ENCODE results near the gene WDCP.
"Not testable (repeated sequence)": the region's sequence is repeated elsewhere in the genome, so short reads cannot be mapped to it uniquely, and the experiment has no call there.

WDCP gene

GRCh38 chr2:24021122-24021998 lies 25.8 kb downstream of the WDCP start:
- no peak for DNase-seq

- DNase-seq: no peak
Observed at GRCh38 chr2:24020244-24020643, 26.9 kb downstream of the WDCP start.

DNA sequence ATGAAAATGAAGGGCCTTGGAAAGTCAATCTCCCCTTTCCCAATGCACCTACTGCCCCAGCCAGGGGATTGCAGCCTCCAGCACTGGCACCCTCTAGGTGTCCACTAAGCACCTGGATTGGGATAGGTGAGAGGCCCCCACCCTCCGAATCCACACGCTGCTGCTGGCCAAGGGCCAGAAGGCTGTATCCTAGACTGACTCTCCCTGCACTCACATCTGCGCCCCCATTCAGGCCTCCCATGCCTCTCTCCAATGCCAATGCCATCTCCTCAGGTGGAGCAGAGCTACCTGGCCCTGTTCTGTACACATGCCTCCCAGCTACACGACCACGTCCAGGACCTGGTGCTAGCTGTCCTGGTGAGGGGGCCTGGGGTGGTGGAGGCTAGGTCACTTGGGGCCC lies 27.5 kb downstream of the WDCP start:
- DNase-seq: no peak

DNA sequence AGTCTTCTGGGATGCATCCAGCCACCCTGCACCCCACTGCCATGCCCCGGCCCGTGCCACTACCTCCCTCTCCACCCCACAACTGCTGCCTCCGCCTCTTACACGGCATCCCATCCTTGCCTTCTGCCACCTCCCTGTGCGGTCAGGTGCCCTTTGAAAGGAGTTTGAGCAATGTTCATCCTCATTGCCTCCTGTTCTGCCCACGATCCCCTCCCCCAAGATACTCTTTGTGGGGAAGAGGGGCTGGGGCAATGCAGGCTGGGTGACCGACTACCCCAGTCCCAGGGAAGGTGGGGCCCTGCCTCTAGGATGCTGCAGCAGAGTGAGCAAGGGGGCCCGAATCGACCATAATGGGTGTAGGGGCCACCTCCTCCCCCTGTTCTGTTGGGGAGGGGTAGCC lies 28.9 kb downstream of the WDCP start:
- no peak for DNase-seq

DNA sequence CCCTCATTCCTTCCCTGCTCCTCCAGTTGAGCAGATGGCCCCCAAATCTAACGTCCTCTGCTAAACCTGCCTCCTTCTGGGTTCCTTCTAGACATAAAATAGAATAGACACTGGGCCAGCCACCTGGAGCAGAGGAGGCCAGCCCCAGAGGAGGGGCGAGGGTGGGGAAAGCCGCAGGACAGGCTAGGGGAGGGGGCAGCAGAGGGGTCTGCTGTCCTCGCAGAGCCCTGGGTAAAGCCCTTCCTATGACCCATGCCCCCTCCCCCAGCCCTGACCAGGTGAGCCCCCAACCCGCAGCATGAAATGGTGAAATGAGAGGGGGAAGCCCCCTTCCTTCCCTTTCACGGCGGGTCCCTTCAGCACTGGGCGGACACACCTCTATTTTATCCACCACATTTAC lies 29.5 kb downstream of the WDCP start:
- DNase-seq: no peak

- no peak for DNase-seq
Observed at GRCh38 chr2:24016853-24017703, 30.1 kb downstream of the WDCP start.

- DNase-seq: no peak
Observed at GRCh38 chr2:24016376-24016761, 30.8 kb downstream of the WDCP start.

DNA sequence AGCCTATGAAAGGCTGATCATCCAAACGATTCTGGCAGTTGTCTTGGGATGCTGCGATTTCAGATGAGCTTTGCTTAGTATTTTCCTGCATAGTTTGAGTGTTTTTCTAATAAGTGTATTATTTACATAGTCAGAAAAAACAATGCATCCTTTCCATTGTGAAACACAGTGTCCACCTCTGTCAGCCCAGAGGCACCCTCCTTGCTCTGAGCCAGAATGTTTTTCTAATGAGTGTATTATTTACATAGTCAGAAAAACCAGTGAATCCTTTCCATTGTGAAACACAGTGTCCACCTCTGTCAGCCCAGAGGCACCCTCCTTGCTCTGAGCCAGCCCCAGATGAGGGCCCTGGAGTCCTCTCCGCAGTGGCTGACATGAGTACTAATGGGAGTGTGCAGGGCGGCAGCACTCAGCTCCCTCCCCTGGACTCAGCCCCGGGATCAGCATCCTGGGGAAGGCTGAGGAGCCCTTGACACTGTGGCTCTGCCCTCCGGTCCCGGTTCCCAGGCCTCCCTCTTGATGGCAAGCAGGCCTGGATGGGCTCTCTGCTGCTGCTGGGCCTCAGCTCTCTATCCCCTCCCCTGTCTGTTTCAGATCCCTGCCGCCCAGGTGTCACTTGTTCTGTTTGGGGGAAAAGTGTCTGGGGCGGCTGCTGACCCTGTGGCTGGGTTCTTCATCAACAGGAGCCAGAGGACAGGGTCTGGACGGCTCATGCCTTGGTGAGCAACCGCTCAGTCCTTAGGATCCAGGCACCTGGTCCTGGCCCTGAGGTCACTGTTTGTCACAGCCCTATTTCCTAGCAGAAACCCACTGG lies 31.4 kb downstream of the WDCP start:
- no peak for DNase-seq

GRCh38 chr2:24014902-24015301 lies 32.3 kb downstream of the WDCP start:
- not testable (repeated sequence) for DNase-seq

- DNase-seq: no peak
Observed at GRCh38 chr2:24012521-24013188, 34.5 kb downstream of the WDCP start.

GRCh38 chr2:24011250-24012104 lies 35.7 kb downstream of the WDCP start:
- no peak for DNase-seq

DNA sequence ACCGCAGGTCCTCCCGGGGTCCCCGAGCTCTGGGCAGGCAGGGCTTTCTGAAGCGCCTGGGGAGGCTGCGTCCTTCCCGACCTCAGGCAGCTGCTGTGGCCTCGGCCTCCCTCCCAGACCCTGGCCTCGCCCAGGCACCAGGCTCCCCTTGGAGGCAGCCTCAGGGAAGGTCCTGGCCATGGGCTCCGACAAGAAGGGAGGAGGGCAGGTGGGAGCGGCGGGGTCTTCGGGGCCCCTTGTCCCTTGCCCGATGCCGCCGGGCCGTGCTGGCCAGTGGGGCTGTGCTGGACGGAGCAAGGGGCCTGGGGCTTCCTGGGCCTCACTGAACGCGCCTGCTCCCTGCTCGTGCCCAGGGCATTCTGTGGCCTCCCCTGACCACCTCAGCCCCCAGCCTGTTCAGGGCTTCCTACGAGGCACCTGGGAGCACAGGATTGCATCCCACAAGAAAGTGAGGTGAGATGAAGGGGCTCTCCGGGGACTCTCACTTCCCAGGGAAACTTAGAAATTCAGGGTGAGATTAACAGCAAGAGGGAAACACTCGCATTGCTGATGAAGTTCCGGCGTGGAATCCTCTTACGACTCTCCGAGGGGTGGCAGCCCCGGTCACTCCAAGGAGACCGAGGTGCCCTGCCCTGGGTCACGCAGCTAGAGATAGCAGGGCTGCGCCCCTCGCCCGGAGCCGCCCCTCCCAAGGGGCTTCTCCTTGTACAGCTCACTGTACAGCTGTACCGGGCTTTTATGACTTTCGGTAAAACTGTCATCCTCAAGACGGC lies 36.5 kb downstream of the WDCP start:
- no peak for DNase-seq

- no peak for DNase-seq
Observed at GRCh38 chr2:24009680-24010476, 37.3 kb downstream of the WDCP start, which contains the start of gene MFSD2B. Gene MFSD2B, plus strand, starts transcription at chr2:24010085. Its CDS starts 12 bp downstream, at chr2:24010097.

- no peak for DNase-seq
Observed at GRCh38 chr2:24009367-24009679, 37.9 kb downstream of the WDCP start.

DNA sequence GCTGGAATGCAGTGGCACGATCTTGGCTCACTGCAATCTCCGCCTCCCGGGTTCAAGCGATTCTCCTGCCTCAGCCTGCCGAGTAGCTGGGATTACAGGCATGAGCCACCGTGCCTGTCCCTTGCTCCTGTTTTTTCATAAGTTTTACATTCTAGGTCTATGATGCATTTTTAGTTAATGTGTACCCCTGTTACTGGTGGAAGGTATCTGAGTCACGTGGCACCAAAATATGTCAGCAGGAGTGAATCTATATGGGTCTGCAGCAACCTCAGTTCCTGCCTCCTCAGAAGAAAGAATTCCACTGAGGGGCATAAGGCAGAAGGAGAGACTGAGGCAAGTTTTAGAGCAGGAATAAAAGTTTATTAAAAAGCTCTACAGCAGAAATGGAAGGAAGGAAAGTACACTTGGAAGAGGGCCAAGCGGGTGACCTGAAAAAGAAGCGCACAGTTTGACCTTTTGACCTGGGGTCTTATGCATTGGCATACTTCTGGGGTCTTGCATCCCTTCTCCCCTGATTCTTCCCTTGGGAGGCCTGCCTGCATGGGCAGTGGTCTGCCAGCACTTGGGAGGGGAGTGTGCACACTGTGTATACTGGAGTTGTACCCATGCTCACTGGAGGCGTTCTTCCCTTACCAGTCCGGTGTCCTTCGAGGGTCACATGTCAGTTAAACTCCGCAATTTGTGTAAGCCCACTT lies 38.4 kb downstream of the WDCP start:
- DNase-seq: no peak

GRCh38 chr2:24007693-24008092 lies 39.5 kb downstream of the WDCP start:
- DNase-seq: no peak

DNA sequence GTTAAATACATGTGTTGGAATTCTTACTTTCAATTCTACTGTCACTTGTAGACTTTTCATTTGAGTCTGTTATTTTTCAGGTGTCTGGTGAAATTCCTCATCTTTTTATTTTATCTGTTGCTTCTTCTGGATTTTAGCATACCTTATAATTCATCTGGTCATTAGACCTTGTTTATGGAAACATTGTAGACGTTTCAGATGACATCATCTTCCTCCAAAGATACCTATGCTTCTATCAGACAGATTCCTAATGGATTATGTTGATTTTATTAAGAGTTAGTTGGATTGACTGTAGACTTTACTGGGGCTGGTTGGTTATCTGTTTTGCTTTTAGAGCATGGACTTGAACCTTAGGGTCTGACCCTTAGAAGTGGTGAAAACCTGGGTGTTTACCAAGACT lies 52.6 kb downstream of the WDCP start:
- no peak for DNase-seq

- no peak for DNase-seq
Observed at GRCh38 chr2:23993736-23994269, 53.4 kb downstream of the WDCP start.

- no peak for DNase-seq
Observed at GRCh38 chr2:23992931-23993330, 54.3 kb downstream of the WDCP start.
